ENCODE data around the gene LIPE.

Gene LIPE

GRCh38 chr19:42378225-42379215 lies 48.7 kb downstream of the LIPE start:
- no peak for TF ChIP-seq CTCF (IDR thresholded peaks at IDR 0.05)
- no peaks in the 10 kb centered on the region for H3K9me3 Mint-ChIP-seq
- DNase-seq: no peak
- peaks cover 15% of the 10 kb centered on the region for H3K27me3 Mint-ChIP-seq (ENCODE audit: low read depth, poor library complexity)
- H3K4me1 Mint-ChIP-seq: peaks cover 28% of the 10 kb centered on the region
- H3K27ac Mint-ChIP-seq: peak overlapping the region; percentile 87
- peaks cover 16% of the 10 kb centered on the region for H3K36me3 Mint-ChIP-seq (ENCODE audit: low read depth)
- H3K4me3 Mint-ChIP-seq: no peak overlapping the region

GRCh38 chr19:42376177-42376555 lies 51.0 kb downstream of the LIPE start:
- no peak for DNase-seq
- TF ChIP-seq CTCF (IDR thresholded peaks at IDR 0.05): no peak
- no peaks in the 10 kb centered on the region for H3K9me3 Mint-ChIP-seq
- no peak overlapping the region for H3K27ac Mint-ChIP-seq
- H3K36me3 Mint-ChIP-seq (ENCODE audit: low read depth): peaks cover 22% of the 10 kb centered on the region
- peaks cover 13% of the 10 kb centered on the region for H3K27me3 Mint-ChIP-seq (ENCODE audit: low read depth, poor library complexity)
- no peak overlapping the region for H3K4me3 Mint-ChIP-seq
- peaks cover 20% of the 10 kb centered on the region for H3K4me1 Mint-ChIP-seq

DNA sequence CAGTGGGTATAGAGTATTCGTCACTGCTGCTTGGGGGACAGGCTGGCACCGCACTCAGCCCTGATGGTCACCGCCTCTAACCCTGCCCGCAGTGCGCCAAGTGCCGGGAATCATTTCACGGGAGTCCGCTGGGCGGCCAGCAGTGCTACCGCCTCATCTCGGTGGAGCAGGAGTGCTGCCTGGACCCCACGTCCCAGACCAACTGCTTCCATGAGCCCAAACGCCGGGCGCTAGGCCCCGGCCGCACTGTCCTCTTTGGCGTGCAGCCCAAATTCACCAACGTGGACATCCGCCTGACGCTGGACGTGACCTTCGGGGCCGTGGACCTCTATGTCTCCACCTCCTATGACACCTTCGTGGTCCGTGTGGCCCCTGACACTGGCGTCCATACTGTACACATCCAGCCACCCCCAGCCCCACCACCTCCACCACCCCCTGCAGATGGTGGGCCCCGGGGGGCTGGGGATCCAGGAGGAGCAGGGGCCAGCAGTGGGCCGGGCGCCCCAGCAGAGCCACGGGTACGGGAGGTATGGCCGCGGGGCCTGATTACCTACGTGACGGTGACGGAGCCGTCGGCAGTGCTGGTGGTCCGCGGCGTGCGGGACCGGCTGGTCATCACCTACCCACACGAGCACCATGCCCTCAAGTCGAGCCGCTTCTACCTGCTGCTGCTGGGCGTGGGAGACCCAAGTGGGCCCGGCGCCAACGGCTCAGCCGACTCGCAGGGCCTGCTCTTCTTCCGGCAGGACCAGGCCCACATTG lies 51.6 kb downstream of the LIPE start:
- peaks cover 9% of the 10 kb centered on the region for H3K27me3 Mint-ChIP-seq (ENCODE audit: low read depth, poor library complexity)
- no peak overlapping the region for H3K27ac Mint-ChIP-seq
- peaks cover 22% of the 10 kb centered on the region for H3K36me3 Mint-ChIP-seq (ENCODE audit: low read depth)
- DNase-seq: no peak
- H3K9me3 Mint-ChIP-seq: no peaks in the 10 kb centered on the region
- H3K4me1 Mint-ChIP-seq: peaks cover 20% of the 10 kb centered on the region
- no peak overlapping the region for H3K4me3 Mint-ChIP-seq
- TF ChIP-seq CTCF (IDR thresholded peaks at IDR 0.05): no peak

- TF ChIP-seq CTCF (IDR thresholded peaks at IDR 0.05): no peak
- Mint-ChIP-seq H3K36me3 (ENCODE audit: low read depth) (peaks cover 22% of the 10 kb centered on the region), H3K27ac (no peak overlapping the region), H3K27me3 (ENCODE audit: low read depth, poor library complexity) (peaks cover 10% of the 10 kb centered on the region), H3K4me1 (peaks cover 20% of the 10 kb centered on the region), H3K9me3 (no peaks in the 10 kb centered on the region), H3K4me3 (no peak overlapping the region)
- DNase-seq: no peak
Observed at GRCh38 chr19:42374826-42375376, 52.3 kb downstream of the LIPE start.

DNA sequence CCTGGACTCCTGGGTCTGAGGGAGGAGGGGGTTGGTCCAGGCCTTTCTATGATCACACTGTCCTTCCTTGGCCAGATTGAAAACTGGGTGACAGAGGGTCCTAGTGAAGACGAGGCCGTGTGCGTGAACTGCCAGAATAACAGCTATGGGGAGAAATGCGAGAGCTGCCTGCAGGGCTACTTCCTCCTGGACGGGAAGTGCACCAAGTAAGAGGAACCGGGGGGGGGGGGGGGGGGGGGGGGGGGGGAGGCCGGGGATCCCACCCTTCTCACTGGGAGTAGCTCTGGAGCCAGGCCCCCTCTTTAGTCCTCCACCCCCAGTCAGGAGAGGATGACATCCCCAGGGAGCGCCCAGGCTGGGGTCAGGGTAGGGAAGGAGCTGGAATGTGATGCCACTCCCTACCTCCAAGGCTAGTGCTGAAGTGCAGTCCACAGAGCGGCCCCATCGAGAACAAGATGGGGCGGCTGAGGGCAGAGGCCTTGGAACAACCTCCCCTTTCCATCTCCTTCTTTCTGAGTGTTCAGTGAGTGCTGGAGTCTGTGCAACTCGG lies 56.5 kb downstream of the LIPE start:
- Mint-ChIP-seq H3K4me1 (peaks cover 4% of the 10 kb centered on the region), H3K27me3 (ENCODE audit: low read depth, poor library complexity) (peaks cover 9% of the 10 kb centered on the region), H3K36me3 (ENCODE audit: low read depth) (peaks cover 34% of the 10 kb centered on the region), H3K27ac (no peak overlapping the region), H3K9me3 (no peaks in the 10 kb centered on the region), H3K4me3 (no peak overlapping the region)
- no peak for DNase-seq
- TF ChIP-seq CTCF (IDR thresholded peaks at IDR 0.05): no peak
